ELF-1 (cell line): ENCODE results near the gene DLG4.

Experiments
- DNase-seq: peaks from one replicate; pipeline ENCODE4 v3.0.0-alpha.2; 2016; ENCODE audit warnings: low read depth, low spot score

DLG4 gene

GRCh38 chr17:7219812-7220592 is at the start of gene DLG4, which contains the start of gene ACADVL:
TSS of gene DLG4 (minus strand) at chr17:7219836.
TSS of gene ACADVL (plus strand) at chr17:7219938. CDS start at chr17:7219985, 47 bp downstream.
- DNase-seq: peak; percentile 95

DNA sequence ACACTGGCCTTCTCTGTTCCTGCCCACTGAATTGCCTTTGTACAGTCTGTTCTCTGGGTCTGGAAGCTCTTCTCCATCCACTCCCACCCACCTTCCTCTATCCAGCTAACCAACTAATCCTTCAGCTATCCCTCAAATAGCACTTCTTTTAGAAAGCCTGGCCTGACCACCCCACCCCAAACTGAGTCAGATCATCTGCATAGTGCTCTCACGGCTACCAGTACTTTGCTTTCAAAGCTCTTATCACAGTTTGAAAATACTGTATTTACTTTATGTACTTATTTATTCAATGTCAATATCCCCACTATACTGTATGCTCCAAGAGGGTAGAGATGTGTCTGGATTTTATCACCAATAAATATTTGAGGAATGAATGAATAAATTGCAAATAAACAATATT is 47.1 kb upstream of the DLG4 start:
- DNase-seq: no peak

DNA sequence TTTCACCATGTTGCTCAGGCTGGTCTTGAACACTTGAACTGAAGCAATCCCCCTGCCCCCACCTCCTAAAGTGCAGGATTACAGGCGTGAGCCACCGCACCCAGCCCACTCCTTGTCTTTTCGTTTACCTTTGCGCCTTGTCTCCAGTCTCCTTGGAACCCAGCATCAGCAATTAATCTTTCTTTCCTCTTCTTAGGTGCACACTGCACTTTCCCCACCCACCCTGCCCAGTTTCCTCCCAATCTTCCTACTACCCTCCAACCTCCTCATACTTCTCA is 44.1 kb upstream of the DLG4 start:
- no peak for DNase-seq

GRCh38 chr17:7262935-7263800 is 43.5 kb upstream of the DLG4 start:
- DNase-seq: peak; percentile 89

DNA sequence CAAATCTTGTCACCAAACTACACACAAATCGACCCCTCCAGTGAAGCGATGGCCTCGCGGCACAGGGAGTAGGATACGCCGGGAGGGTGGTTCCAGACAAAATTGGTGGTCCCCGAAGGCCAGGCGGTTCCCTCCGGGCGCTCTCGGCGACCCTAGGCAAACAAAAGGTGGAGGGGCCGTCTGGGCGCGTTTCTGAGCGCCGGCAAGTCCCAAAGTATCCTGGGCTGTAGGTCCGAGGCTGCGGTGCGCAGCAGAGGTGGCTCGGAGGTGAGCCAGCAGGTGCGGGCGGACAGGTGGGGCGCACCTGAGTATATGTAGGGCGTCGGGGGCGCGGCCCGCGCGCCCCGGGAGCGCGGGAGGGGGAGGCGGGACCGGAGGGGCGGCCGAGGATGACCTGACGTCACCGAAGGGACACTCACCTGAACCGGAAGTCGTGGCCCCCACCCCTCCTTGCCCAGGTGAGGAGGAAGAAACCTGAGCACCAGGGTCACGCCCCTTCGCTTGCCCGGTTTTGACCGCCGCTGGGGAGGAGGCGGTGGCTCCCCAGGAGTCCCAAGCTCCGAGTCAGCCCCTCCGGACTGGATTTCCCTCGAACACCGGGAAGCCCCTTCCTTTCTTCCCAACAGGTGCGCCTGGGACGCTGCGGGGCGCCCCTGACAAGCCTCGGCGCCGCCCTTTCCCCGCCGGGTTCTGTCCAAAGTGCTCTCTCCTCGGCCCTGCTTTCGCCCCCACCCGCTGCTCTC is 42.7 kb upstream of the DLG4 start, which contains the start of gene CLDN7:
TSS of gene CLDN7 (minus strand) at position 287 of the 743 bp plus-strand sequence. CDS start 435 bp downstream, outside the sequence.
- DNase-seq: peak; percentile 89

- peak; percentile 29 for DNase-seq
Observed at GRCh38 chr17:7261379-7262191, 41.9 kb upstream of the DLG4 start.

- DNase-seq: peak; percentile 78
Observed at GRCh38 chr17:7260651-7261378, 41.2 kb upstream of the DLG4 start.

- no peak for DNase-seq
Observed at GRCh38 chr17:7260151-7260550, 40.5 kb upstream of the DLG4 start.

DNA sequence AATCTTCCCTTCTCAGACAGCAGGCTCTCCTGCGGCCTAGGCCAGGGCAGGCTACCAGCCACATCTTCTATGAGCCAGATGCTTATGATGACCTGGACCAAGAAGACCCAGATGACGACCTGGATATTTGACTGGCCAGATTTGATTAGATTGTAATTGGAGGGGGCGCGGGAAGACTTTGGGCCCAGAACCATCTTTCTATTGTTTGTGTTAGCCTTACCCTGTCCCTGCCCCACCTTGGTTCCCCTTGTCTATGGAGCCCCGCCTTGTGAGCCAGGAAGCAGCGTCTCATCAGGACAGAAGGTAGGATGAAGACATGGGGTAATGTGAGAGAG is 39.9 kb upstream of the DLG4 start:
- DNase-seq: no peak

DNA sequence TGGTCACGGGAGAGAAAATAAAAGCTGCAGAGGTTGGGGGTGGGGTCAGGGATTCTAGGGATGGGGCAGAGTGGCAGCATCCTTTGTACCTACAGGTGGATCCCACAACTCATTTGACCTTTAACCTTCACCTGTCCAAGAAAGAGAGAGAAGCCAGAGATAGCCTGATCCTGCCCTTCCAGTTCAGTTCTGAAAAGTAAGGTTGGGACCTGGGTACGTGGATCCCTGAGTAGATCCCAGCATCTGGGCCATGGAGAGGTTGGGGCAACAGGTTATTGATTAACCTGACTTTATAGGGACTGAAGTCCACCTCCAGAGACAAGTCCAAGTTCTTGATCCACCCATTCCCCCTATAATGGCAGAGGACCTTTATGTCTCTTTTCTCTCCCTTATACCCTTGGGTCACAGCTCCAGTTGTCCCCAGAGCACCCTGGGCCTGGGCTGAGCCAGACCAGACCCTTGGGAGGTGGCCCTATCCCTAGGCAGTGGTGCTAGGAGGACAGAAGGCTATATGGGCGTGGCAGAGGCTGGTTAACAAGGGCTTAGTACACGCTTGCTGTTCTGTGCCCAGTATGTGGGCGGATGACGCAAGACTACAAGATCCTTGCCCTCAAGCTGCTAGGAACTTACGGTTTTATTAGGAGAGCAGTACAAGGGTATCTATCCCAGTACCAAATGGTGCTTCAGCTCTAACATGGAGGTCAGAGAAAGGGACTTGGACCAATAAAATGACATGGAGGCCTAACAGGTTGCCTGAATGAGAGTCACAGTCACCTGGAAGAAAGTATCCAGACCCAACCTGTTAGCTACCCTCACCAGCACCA is 39.3 kb upstream of the DLG4 start:
- DNase-seq: no peak

- no peak for DNase-seq
Observed at GRCh38 chr17:7256766-7257456, 37.3 kb upstream of the DLG4 start.

- no peak for DNase-seq
Observed at GRCh38 chr17:7254511-7254910, 34.9 kb upstream of the DLG4 start.

DNA sequence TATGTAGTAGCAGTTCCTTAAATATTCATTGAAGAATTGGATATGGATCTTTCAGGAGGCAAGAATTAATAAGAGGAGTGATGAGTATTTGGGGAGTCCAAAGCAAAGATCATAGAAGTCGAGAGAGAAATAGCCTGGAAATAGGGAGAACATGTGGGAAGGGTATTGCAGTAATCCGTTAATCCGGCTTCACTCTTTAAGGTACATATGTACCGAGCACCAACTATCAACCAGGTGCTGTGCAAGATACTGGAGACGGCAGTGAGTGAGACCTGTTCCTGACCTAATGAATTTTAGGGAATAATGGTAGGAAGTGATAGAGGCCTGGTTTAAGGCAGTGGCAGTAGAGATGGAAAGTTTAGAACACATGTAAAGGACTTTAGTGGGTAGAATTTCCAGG is 33.4 kb upstream of the DLG4 start:
- no peak for DNase-seq

- peak; percentile 99 for DNase-seq
Observed at GRCh38 chr17:7252176-7253043, 32.8 kb upstream of the DLG4 start, which contains the start of gene ELP5. TSS of gene ELP5 (plus strand) at chr17:7252215. CDS start at chr17:7252551, 336 bp downstream.

DNA sequence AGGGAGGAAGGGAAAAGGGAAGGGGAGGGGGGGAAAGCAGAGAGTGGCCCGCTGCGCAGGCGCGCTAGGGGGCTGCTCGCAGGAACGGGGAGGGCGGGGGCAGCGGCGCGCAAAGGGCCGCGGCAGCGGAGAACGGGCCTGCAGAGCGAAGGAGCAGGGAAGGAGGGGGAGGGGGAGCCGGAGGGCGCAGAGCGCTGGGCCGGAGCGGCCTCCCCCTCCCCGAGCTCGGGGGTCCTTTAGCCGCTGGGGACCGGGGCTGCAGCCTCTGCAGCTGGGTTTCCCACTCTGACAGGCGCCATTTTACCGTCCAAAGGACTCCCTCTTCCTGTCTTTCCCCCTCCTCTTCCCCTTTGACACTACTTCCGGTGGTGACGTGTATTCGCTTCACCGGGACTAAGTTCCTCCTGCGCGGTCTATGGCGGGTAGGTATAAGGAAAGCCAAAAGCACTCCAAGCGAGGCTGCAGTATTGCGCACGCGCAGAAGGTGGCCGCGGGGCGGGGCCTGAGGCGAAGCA is 32.1 kb upstream of the DLG4 start, which contains the start of gene CTDNEP1:
TSS of gene CTDNEP1 (minus strand) at position 74 of the 515 bp plus-strand sequence. CDS start 438 bp downstream, outside the sequence.
- no peak for DNase-seq

DNA sequence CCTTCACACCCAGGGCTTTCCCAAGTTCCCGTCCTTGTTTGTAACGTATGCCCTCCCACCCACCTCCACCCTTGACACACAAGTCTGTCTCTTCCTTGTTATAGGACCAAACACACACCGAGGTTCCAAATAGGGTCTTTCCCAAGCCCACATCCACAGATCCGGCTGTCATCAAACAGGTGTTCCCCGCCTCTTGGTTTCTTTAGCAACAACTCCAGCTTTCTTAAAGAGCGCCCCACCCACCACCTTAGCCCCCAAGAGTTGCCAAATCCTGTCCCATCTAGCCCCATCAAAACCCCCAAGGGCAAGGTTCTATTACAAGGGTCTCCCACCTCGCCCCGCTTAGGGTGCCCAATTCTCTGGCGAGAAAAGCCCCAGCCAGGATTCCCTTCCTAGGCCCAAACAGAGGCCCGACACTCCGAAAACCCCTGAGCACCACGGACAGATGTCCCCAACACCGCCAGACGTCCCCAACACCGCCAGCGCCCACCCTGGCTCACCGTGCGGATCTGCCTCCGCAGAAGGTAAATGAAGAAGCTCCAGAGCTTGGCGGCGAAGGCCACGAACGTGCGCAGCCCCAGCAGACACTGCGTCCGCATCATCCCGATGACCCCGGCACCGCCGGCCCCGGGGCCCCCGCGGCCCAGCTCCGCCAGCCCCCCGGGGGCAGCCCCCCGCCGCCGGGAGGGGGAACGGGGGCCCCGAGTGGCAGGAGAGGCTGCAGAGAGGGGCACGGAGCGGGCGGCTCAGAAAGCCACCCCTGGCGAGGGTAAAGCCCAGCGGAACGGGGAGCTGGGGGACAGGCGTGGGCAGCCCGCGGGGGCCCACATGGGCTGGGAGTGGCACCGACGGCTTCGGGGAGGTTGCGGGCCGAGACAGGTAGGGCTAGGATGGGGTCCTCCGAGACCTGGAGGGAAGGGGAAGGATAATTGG is 31.3 kb upstream of the DLG4 start:
- DNase-seq: no peak

DNA sequence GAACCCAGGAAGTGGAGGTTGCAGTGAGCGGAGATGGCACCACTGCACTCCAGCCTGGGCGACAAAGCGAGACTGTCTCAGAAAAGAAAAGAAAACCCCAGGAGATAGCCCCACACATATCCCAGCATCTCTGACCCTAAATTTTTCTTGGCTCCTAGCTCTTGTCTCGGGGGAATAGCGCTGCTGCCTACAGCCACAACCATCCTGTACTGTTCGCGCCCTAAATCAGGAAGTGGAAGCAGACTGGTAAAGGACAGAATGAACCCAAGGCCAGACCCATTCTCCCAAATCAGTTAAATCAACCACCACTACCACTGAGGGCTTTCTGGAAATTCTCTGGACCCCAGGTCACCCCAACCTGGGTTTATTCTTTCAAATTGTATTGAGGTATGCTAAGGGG is 30.2 kb upstream of the DLG4 start:
- DNase-seq: no peak
